ENCODE data around the gene HOXA11. TPM values are rescaled to one million over a fixed set of nuclear protein-coding genes. Genes with fewer than 3 reads are reported as not detected.

The HOXA11 gene
- total RNA-seq, 1 donor from 2014 or later = 1.2 TPM

- peaks cover 9% of the 10 kb centered on the region for H3K4me1 Mint-ChIP-seq (ENCODE audit: unreplicated experiment)
- peak overlapping the region; percentile 15 for H3K27ac Mint-ChIP-seq
- H3K36me3 Mint-ChIP-seq = no peaks in the 10 kb centered on the region
- no peaks in the 10 kb centered on the region for H3K9me3 Mint-ChIP-seq
- peak; percentile 62 for DNase-seq (ENCODE audit: extremely low spot score, unreplicated experiment)
- peak overlapping the region; percentile 17 for H3K4me3 Mint-ChIP-seq
- peaks cover 90% of the 10 kb centered on the region for H3K27me3 Mint-ChIP-seq
- TF ChIP-seq, protein P1, sequence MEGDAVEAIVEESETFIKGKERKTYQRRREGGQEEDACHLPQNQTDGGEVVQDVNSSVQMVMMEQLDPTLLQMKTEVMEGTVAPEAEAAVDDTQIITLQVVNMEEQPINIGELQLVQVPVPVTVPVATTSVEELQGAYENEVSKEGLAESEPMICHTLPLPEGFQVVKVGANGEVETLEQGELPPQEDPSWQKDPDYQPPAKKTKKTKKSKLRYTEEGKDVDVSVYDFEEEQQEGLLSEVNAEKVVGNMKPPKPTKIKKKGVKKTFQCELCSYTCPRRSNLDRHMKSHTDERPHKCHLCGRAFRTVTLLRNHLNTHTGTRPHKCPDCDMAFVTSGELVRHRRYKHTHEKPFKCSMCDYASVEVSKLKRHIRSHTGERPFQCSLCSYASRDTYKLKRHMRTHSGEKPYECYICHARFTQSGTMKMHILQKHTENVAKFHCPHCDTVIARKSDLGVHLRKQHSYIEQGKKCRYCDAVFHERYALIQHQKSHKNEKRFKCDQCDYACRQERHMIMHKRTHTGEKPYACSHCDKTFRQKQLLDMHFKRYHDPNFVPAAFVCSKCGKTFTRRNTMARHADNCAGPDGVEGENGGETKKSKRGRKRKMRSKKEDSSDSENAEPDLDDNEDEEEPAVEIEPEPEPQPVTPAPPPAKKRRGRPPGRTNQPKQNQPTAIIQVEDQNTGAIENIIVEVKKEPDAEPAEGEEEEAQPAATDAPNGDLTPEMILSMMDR (conservative IDR thresholded peaks at IDR 0.05) = no peak
These were observed 7.9 kb downstream of the HOXA11 start for GRCh38 chr7:27176962-27177794.

DNA sequence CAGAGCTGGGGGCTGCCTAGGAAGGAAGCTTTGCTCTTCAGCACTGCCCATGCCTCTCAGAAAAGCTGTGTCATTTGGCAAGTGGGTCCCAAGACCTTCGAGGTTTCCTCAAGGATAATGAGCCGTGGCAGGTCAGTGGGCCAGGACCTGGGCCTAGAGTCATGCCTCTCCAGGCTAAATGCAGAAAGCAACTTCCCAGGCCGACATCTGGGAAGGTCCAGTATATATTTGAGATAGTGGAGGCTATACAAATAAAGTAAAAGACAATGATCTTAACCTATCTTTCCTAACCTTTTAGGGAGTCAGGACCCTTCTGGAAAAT, 8.5 kb downstream of the HOXA11 start:
- TF ChIP-seq, protein P1 (conservative IDR thresholded peaks at IDR 0.05) = no peak
- Mint-ChIP-seq H3K27me3 (peaks cover 90% of the 10 kb centered on the region), H3K4me1 (ENCODE audit: unreplicated experiment) (peaks cover 15% of the 10 kb centered on the region), H3K9me3 (no peaks in the 10 kb centered on the region), H3K4me3 (no peak overlapping the region), H3K27ac (no peak overlapping the region), H3K36me3 (no peaks in the 10 kb centered on the region)
- no peak for DNase-seq (ENCODE audit: extremely low spot score, unreplicated experiment)

DNA sequence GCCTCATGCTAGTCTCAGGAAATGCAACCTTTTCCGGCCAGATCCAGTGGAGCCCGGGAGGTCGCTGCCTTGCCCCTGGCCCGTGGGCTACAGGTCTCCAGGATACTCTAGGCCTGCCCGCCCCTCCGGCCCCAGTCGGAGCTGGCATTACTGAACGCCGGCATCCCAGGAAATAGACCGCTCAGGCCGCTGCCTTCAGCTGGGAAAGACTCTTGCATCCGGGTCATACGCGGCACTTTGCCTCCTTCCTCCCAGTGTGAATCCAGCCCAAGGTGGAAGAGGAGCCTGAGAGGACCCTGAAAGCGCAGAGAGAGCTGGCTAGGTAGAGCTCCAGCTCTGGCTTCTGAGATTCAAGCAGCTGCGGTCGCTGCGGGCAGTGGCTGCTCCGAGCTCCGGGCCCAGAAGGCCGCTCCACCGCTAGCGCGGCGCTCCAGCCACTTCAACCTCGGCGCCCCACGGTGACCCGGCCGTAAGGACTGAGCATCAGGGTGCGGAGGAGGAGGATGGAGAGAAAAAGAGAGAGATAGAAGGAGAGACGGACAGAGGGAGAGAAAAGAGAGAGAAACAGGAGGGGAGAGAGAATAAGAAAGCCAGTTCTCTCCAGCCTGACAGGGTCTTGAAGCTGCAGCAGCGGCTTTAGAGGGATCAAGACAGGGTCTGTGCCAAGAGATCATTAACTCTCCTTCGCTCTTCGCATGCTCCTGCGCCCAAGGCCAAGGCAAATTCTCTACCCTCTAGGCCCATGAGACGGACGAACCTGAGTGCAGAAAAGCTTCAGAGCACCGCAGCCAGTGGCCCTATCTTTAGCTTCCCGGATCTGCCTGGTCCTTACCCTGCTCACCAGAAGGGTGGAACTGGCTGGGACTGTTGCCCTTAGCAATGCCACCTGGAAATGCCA, 9.2 kb downstream of the HOXA11 start:
- Mint-ChIP-seq H3K27ac (no peak overlapping the region), H3K9me3 (no peaks in the 10 kb centered on the region), H3K4me1 (ENCODE audit: unreplicated experiment) (peaks cover 16% of the 10 kb centered on the region), H3K4me3 (peak overlapping the region; percentile 52), H3K36me3 (no peaks in the 10 kb centered on the region), H3K27me3 (peaks cover 90% of the 10 kb centered on the region)
- TF ChIP-seq, protein P1 (conservative IDR thresholded peaks at IDR 0.05) = no peak
- DNase-seq (ENCODE audit: extremely low spot score, unreplicated experiment) = peak; percentile 64

GRCh38 chr7:27174874-27175625, 10.0 kb downstream of the HOXA11 start:
- Mint-ChIP-seq H3K36me3 (no peaks in the 10 kb centered on the region), H3K9me3 (no peaks in the 10 kb centered on the region), H3K27ac (no peak overlapping the region), H3K27me3 (peaks cover 90% of the 10 kb centered on the region), H3K4me1 (ENCODE audit: unreplicated experiment) (peaks cover 16% of the 10 kb centered on the region), H3K4me3 (peak overlapping the region; percentile 75)
- peak; percentile 64 for DNase-seq (ENCODE audit: extremely low spot score, unreplicated experiment)
- TF ChIP-seq, protein P1 (conservative IDR thresholded peaks at IDR 0.05) = no peak

All from type B pancreatic cell (in vitro differentiated cells).